GM21447 (cell line): Measurements from ENCODE around the gene GALNT12.

ENCODE experiments used
- ATAC-seq: cut with Tn5 transposase; IDR thresholded peaks from one replicate; pipeline ENCODE4 v1.9.1; 2021; ENCODE audit not compliant: unreplicated experiment

Gene GALNT12

GRCh38 chr9:98855592-98855991 is 48.1 kb downstream of the GALNT12 start:
- no peak for ATAC-seq

GRCh38 chr9:98856982-98857381 is 49.5 kb downstream of the GALNT12 start:
- no peak for ATAC-seq

GRCh38 chr9:98859941-98860340 is 52.5 kb downstream of the GALNT12 start:
- ATAC-seq: no peak

- no peak for ATAC-seq
These were observed 53.4 kb downstream of the GALNT12 start for GRCh38 chr9:98860871-98861293.

- no peak for ATAC-seq
These were observed 54.5 kb downstream of the GALNT12 start for GRCh38 chr9:98861781-98862504.

GRCh38 chr9:98862936-98863335 is 55.5 kb downstream of the GALNT12 start:
- no peak for ATAC-seq

GRCh38 chr9:98864281-98865174 is 57.1 kb downstream of the GALNT12 start:
- no peak for ATAC-seq

- no peak for ATAC-seq
These were observed 57.9 kb downstream of the GALNT12 start for GRCh38 chr9:98865284-98865875.

GRCh38 chr9:98866435-98867102 is 59.1 kb downstream of the GALNT12 start:
- no peak for ATAC-seq

- ATAC-seq: no peak
These were observed 59.6 kb downstream of the GALNT12 start for GRCh38 chr9:98867103-98867428.

GRCh38 chr9:98867429-98868168 is 60.1 kb downstream of the GALNT12 start:
- no peak for ATAC-seq

GRCh38 chr9:98869078-98869745 is 61.7 kb downstream of the GALNT12 start:
- ATAC-seq: no peak

GRCh38 chr9:98869866-98870265 is 62.4 kb downstream of the GALNT12 start:
- no peak for ATAC-seq

- ATAC-seq: no peak
These were observed 63.5 kb downstream of the GALNT12 start for GRCh38 chr9:98870782-98871557.

- ATAC-seq: no peak
These were observed 64.1 kb downstream of the GALNT12 start for GRCh38 chr9:98871558-98872065.

GRCh38 chr9:98873526-98873925 is 66.1 kb downstream of the GALNT12 start:
- ATAC-seq: no peak

- no peak for ATAC-seq
These were observed 66.5 kb downstream of the GALNT12 start for GRCh38 chr9:98873951-98874371.

- no peak for ATAC-seq
These were observed 67.3 kb downstream of the GALNT12 start for GRCh38 chr9:98874721-98875255.

- ATAC-seq: no peak
These were observed 68.1 kb downstream of the GALNT12 start for GRCh38 chr9:98875536-98875935.
